Activated CD4-positive, alpha-beta T cell treated with anti-CD3 and anti-CD28 coated beads for 1 hour (primary cell): ENCODE measurements around the gene YLPM1.

Experiments
- DNase-seq: peaks from one replicate; pipeline ENCODE4 v3.0.0-alpha.2; 2020

Gene YLPM1

GRCh38 chr14:74875941-74876913 is 113.1 kb downstream of the YLPM1 start, which contains the start of gene PROX2:
PROX2 (minus strand) TSS chr14:74876145; CDS start chr14:74863834, 12,311 bp downstream.
- no peak for DNase-seq

DNA sequence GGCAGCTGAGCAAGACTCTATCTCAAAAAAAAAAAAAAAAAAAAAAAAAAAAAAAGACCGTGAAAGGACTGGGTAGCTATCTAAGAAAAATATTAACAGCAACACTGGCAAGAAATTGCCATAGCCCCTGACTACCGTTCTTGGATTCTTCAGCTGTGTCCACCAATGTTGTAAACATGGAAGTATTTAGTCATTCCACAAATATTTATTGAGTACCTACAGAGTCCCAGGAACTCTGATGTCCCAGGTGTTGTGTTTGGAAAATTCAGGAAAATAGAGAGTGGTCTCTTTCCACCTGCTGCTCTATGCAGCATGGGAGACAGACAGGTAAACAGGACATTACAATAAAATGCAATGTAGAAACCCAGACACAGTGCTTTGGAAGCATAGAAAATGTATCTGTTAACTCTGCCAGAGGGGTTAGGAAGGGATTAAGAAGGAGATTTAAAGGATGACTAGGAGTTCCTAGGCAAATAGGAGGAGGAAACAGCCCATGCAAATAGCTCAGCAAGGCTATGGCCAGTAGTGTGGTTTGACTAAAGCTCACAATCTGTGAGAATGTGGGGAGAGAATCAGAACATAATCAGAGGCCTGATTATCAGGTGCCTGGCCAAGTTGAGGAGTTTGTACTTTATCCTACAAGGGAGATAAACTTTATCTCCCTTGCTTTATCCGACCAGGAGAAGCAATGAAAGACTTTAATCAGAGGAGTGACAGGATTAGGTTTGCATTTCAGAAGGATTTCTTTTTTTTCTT is 116.5 kb downstream of the YLPM1 start:
- no peak for DNase-seq

DNA sequence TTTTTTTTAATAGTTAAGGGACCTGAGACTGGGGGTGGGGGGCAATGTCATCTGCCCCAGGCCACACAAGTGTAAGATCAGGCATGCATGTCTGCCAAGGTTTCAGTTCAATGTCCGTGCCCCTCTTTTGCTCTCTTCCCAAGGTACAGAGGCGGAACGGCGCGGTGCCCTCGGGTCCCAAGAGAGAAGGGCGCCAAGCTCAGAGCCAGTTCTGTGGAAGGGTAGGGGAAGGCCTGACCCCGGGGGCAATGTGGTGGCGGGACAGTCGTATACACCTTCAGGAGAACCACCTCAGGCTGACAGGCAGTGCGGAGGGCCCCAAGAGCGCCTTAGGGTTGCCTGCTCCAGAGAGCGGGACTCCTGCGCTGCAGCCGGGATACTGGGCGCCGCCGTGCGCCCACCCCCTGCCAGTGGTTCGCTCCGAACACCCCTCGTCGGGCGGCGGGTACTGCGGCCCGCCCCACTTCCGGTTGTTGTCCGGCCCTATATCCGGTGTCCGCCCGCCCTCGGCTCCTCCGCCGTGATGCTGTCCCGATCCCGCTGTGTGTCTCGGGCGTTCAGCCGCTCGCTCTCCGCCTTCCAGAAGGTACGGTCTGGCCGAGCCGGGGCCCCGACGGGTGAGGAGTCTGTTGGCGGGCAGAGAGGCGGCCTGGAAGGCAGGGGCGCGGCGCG is 118.5 kb downstream of the YLPM1 start, which contains the start of gene DLST:
TSS of gene DLST (plus strand) at position 486 of the 672 bp plus-strand sequence. CDS start at position 524, 38 bp downstream.
- DNase-seq = peak; percentile 76

- peak; percentile 29 for DNase-seq
Observed at GRCh38 chr14:74882103-74882920, 119.2 kb downstream of the YLPM1 start.
